Measurements from ENCODE around the gene C2orf92.

Gene C2orf92

DNA sequence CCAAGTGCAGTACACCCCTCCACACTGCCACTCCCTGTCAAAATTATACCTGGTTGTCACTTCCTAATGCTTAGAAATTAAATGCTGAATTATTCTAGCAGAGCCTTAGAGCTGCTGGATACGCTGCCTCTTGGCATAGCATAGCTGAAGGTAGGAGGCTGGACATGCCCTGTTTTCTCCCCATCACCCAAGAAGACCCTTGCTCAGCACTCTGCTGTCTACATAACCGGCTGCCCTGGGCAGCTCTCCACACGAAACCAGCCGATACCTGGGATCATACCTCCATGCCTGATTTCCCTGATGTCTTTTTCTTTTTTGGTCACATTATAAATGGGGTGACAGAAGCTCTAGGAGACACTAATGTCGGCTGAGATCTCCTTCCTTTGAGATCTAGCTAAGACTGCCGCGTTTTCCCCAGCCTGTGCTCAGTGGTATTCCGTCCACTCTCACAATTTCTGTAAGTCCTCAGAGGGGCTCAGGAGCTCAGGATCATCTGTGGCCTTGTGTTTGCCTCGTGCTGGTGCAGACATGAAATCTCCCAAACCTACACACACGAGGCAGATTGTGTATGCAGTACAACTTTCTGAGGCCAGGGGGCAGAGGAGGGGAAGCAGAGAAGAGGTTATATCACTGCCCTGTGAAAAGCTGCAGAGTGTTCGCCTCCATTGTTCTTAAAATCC lies 30.4 kb downstream of the C2orf92 start:
- no peak overlapping the region for H3K4me3 ChIP-seq (ENCODE audit: low read length)
- H3K27me3 ChIP-seq (ENCODE audit: control insufficient read depth, insufficient read depth, low read length) = peaks cover 4% of the 10 kb centered on the region
- H3K27ac ChIP-seq (ENCODE audit: low read length) = no peak overlapping the region
- no peaks in the 10 kb centered on the region for H3K9me3 ChIP-seq (ENCODE audit: control insufficient read depth, low read depth, low read length)
- peaks cover 3% of the 10 kb centered on the region for H3K4me1 ChIP-seq (ENCODE audit: control insufficient read depth, low read depth, low read length)
- H3K36me3 ChIP-seq (ENCODE audit: control insufficient read depth, low read depth, low read length) = no peaks in the 10 kb centered on the region
- no peak overlapping the region for H3K9ac ChIP-seq (ENCODE audit: low read length)

DNA sequence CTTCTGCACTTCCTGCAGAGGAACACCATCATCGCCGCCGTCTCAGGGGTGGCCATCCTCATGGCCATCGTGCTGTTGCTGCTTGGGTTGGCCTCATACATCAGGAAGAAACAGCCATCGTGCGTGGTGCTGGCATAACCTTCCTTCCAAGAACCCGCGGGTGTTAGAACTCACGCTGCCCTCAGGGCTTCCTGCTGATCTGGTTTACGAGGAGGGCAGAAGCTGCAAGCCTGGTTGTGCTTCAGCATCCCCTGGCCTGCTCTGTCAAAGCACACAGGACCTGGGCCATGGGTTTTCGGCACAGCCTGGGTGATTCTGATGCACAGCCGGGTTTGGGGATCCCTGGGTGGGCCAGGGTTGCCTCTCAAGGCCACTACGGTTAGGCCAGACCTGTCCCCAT lies 31.7 kb downstream of the C2orf92 start:
- Histone ChIP-seq H3K4me3 (ENCODE audit: low read length) (no peak overlapping the region), H3K9ac (ENCODE audit: low read length) (no peak overlapping the region), H3K27ac (ENCODE audit: low read length) (no peak overlapping the region), H3K4me1 (ENCODE audit: control insufficient read depth, low read depth, low read length) (peaks cover 3% of the 10 kb centered on the region), H3K27me3 (ENCODE audit: control insufficient read depth, insufficient read depth, low read length) (peaks cover 4% of the 10 kb centered on the region), H3K36me3 (ENCODE audit: control insufficient read depth, low read depth, low read length) (no peaks in the 10 kb centered on the region), H3K9me3 (ENCODE audit: control insufficient read depth, low read depth, low read length) (no peaks in the 10 kb centered on the region)

DNA sequence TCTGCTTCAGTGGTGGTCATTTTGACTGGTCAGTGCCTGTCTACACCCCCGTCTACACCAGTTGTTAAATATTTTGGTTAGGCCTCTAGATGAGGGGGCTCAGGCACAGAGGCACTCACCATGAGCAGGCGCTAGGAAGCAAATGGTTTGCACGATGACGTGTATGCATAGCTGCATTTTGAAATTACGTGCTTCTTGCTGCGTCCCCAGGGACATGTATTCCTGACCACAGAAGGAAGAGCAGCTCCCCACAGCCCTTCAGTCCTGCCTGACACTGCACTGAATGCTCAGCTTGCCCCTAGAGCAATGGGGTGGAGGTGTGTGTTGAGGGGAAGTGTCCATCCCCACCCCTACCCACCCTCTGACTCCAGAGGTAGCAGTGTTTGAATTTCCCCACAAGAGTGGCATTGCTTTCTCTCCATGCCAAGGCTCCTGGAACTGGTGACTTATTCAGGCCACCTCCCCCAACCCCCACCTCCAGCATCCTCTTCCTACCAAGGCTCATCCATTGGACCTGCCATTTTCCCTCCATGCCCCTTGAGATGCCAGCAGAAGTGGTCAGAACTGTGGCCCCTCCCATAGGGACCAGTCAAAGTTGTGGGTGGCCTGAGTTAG lies 32.4 kb downstream of the C2orf92 start:
- Histone ChIP-seq H3K27ac (ENCODE audit: low read length) (no peak overlapping the region), H3K9me3 (ENCODE audit: control insufficient read depth, low read depth, low read length) (no peaks in the 10 kb centered on the region), H3K36me3 (ENCODE audit: control insufficient read depth, low read depth, low read length) (no peaks in the 10 kb centered on the region), H3K4me1 (ENCODE audit: control insufficient read depth, low read depth, low read length) (peaks cover 3% of the 10 kb centered on the region), H3K27me3 (ENCODE audit: control insufficient read depth, insufficient read depth, low read length) (peaks cover 4% of the 10 kb centered on the region), H3K4me3 (ENCODE audit: low read length) (no peak overlapping the region), H3K9ac (ENCODE audit: low read length) (no peak overlapping the region)

DNA sequence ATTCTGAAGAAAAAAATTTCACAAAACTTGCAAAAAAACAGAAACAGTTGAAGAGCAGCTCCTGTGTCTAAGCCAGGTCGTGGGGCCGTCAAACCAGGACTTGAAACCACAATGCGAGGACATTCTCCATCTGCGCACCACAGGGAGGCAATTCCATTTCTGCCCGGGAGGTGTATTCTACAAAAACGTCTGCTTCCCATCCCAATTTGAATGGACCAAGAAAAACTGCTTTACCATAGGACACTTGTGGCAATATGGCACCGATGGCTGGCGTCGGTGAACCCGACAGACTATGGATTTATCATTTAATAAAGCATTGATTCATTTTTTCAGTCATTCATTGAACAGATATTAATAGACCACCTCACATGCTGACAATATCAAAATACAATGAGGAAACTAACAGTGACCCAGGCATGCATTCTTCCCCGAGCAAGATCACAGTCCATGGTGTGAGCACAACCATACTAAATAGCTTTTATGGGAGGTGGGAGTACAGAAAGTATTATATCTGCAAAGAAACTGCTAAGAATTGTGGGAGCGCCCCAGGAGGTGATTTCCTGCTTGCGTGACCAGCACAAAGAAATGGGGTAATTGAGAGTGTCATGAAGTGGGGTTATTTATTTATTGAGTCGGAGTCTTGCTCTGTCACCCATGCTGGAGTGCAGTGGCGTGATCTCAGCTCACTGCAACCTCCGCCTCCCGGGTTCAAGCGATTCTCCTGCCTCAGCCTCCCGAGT lies 33.4 kb downstream of the C2orf92 start:
- Histone ChIP-seq H3K9me3 (ENCODE audit: control insufficient read depth, low read depth, low read length) (no peaks in the 10 kb centered on the region), H3K36me3 (ENCODE audit: control insufficient read depth, low read depth, low read length) (no peaks in the 10 kb centered on the region), H3K9ac (ENCODE audit: low read length) (no peak overlapping the region), H3K4me1 (ENCODE audit: control insufficient read depth, low read depth, low read length) (peaks cover 3% of the 10 kb centered on the region), H3K4me3 (ENCODE audit: low read length) (no peak overlapping the region), H3K27ac (ENCODE audit: low read length) (no peak overlapping the region), H3K27me3 (ENCODE audit: control insufficient read depth, insufficient read depth, low read length) (peaks cover 4% of the 10 kb centered on the region)

DNA sequence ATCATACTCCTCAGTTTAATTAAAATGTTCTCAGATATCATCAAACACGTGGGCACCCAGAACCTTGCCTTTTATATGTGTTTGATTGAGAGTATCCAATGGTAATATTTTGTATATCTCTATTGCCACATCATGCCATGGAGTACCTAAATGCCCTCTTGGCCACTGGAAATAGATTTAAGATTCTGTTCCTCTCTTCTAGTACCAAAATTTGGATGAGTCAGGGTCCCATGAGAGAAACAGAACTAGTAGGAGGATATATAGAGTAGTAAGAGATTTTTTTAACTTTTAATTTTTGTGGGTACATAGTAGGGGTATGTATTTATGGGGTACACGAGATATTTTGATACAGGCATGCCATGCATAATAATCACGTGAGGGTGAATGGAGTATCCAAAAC lies 34.2 kb downstream of the C2orf92 start:
- Histone ChIP-seq H3K9ac (ENCODE audit: low read length) (no peak overlapping the region), H3K36me3 (ENCODE audit: control insufficient read depth, low read depth, low read length) (no peaks in the 10 kb centered on the region), H3K4me1 (ENCODE audit: control insufficient read depth, low read depth, low read length) (peaks cover 3% of the 10 kb centered on the region), H3K27me3 (ENCODE audit: control insufficient read depth, insufficient read depth, low read length) (peaks cover 4% of the 10 kb centered on the region), H3K27ac (ENCODE audit: low read length) (no peak overlapping the region), H3K9me3 (ENCODE audit: control insufficient read depth, low read depth, low read length) (no peaks in the 10 kb centered on the region), H3K4me3 (ENCODE audit: low read length) (no peak overlapping the region)

DNA sequence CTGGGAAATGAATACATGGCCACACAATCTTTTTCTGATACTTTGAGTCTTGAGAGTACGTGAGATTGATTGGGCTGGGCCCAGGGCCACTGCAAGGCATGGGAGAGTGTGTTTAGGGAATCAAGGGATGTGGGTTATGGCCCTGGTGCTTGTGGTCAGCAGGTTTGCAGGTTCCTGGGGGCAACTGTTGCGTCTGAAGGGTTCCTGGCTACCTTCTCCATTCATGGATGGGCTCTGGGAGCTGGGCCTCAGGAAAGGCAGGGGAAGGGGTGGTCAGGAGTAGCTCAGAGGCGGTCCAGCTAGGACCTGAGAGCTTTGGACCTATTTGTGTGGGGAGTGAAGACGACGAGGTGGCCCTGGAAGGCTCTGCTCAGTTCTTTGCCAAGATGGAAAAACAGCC lies 35.5 kb downstream of the C2orf92 start:
- H3K9me3 ChIP-seq (ENCODE audit: control insufficient read depth, low read depth, low read length) = no peaks in the 10 kb centered on the region
- no peak overlapping the region for H3K27ac ChIP-seq (ENCODE audit: low read length)
- peaks cover 3% of the 10 kb centered on the region for H3K4me1 ChIP-seq (ENCODE audit: control insufficient read depth, low read depth, low read length)
- no peaks in the 10 kb centered on the region for H3K36me3 ChIP-seq (ENCODE audit: control insufficient read depth, low read depth, low read length)
- no peak overlapping the region for H3K4me3 ChIP-seq (ENCODE audit: low read length)
- H3K9ac ChIP-seq (ENCODE audit: low read length) = no peak overlapping the region
- peaks cover under 1% of the 10 kb centered on the region for H3K27me3 ChIP-seq (ENCODE audit: control insufficient read depth, insufficient read depth, low read length)

DNA sequence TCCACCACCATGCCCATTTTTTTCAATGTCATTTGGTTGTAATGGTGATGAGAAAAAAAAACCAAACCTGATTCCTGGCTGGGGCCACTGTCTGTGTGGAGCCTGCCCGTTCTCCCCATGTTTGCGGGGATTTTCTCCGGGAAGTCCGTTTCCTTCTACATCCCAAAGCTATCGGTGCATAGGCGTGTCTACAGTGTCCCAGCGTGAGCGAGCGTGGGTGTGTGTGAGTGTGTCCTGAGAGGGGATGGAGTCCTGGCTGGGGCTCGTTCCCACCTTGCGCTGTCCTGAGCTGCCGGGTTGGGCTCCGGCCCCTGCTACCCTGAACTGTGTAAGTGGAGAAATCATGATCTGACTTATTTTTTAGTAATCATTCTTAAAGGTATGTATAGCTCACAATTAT lies 36.6 kb downstream of the C2orf92 start:
- Histone ChIP-seq H3K36me3 (ENCODE audit: control insufficient read depth, low read depth, low read length) (no peaks in the 10 kb centered on the region), H3K9me3 (ENCODE audit: control insufficient read depth, low read depth, low read length) (no peaks in the 10 kb centered on the region), H3K9ac (ENCODE audit: low read length) (no peak overlapping the region), H3K4me3 (ENCODE audit: low read length) (no peak overlapping the region), H3K27me3 (ENCODE audit: control insufficient read depth, insufficient read depth, low read length) (no peaks in the 10 kb centered on the region), H3K4me1 (ENCODE audit: control insufficient read depth, low read depth, low read length) (no peaks in the 10 kb centered on the region), H3K27ac (ENCODE audit: low read length) (no peak overlapping the region)

DNA sequence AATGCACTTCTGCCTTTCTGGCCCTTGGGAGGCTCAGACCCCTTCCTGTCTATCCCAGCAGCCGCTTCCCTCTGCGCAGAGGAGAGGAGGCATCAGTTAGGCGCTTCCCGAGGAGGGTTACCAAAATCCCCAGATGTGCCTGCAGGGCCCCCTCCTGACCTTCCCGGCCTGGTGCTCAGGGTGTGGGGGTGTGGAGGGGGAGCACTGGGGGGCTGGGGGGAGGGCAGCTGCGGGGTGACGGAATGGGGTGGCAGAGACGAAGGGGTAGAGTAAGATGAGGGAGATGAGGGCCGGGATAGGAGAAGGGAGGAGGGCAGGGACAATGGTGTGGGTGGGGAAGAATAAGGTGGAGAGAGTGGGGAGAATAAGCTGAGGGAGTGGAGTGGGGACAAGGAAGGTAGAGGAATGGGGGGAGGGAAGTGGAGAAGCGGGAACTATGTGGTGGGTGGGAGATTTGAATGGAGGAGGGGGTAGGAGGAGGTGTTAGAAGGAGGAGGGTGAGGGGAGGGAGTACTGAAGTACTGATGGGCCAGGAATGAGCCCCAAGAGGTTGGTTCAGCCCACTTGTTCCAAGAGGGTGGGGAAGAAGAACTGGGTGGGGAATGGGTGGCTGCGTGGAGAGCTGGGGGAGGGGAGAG lies 37.3 kb downstream of the C2orf92 start:
- H3K9ac ChIP-seq (ENCODE audit: low read length) = no peak overlapping the region
- H3K4me1 ChIP-seq (ENCODE audit: control insufficient read depth, low read depth, low read length) = no peaks in the 10 kb centered on the region
- H3K9me3 ChIP-seq (ENCODE audit: control insufficient read depth, low read depth, low read length) = no peaks in the 10 kb centered on the region
- H3K36me3 ChIP-seq (ENCODE audit: control insufficient read depth, low read depth, low read length) = no peaks in the 10 kb centered on the region
- no peaks in the 10 kb centered on the region for H3K27me3 ChIP-seq (ENCODE audit: control insufficient read depth, insufficient read depth, low read length)
- no peak overlapping the region for H3K27ac ChIP-seq (ENCODE audit: low read length)
- no peak overlapping the region for H3K4me3 ChIP-seq (ENCODE audit: low read length)

DNA sequence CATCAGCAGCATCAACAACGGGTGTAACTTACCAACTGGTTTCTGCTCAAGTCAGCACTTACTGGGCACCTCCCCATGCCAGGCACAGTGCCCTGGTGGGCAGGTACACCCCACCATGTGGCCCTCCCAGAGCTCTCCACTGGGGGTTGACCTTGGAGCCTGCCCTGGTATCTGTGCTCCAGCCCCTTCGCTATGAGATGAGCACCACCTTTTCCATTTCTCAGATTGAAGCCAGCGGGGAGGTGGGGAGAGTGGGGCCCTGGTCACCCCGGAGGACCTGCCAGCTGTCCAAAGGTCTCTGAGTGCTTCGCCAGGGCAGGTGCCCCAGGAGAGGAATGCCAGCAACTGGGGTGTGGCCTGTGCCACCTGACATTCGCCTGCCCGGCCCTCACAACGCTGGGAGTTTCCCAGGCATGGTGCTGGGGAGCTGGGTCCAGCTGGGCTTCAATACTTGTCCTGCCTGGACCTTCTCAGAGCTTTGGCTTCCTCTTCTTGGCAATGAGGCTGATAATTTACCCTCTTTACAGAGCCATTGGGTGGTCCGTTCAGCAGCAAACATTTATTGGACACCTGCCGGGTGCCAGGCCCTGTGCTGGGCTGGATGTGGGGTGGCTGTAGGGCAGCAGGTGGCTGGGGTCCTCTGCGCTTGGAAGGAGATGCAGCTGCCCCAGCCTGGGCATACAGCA lies 38.0 kb downstream of the C2orf92 start:
- H3K36me3 ChIP-seq (ENCODE audit: control insufficient read depth, low read depth, low read length) = no peaks in the 10 kb centered on the region
- no peaks in the 10 kb centered on the region for H3K27me3 ChIP-seq (ENCODE audit: control insufficient read depth, insufficient read depth, low read length)
- no peak overlapping the region for H3K9ac ChIP-seq (ENCODE audit: low read length)
- no peak overlapping the region for H3K27ac ChIP-seq (ENCODE audit: low read length)
- no peaks in the 10 kb centered on the region for H3K9me3 ChIP-seq (ENCODE audit: control insufficient read depth, low read depth, low read length)
- no peaks in the 10 kb centered on the region for H3K4me1 ChIP-seq (ENCODE audit: control insufficient read depth, low read depth, low read length)
- no peak overlapping the region for H3K4me3 ChIP-seq (ENCODE audit: low read length)

DNA sequence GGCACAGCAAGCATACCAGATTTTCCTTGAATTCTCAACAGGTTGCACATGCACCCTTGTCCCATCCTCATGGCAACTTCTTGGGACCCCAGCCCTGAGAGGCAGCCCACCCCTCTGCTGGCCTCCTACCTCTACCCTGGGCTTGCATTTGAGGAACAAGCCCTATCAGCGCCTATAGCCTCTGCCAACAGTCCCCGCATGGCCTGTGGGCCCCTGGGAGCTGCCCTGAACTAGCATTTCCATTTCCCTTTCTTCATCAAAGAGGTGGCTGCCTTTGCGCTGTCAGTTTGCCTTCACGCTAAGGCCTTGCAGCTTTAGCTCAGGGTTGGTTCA lies 38.5 kb downstream of the C2orf92 start:
- H3K9me3 ChIP-seq (ENCODE audit: control insufficient read depth, low read depth, low read length) = no peaks in the 10 kb centered on the region
- no peak overlapping the region for H3K4me3 ChIP-seq (ENCODE audit: low read length)
- H3K27ac ChIP-seq (ENCODE audit: low read length) = no peak overlapping the region
- H3K9ac ChIP-seq (ENCODE audit: low read length) = no peak overlapping the region
- no peaks in the 10 kb centered on the region for H3K4me1 ChIP-seq (ENCODE audit: control insufficient read depth, low read depth, low read length)
- H3K27me3 ChIP-seq (ENCODE audit: control insufficient read depth, insufficient read depth, low read length) = no peaks in the 10 kb centered on the region
- H3K36me3 ChIP-seq (ENCODE audit: control insufficient read depth, low read depth, low read length) = no peaks in the 10 kb centered on the region

DNA sequence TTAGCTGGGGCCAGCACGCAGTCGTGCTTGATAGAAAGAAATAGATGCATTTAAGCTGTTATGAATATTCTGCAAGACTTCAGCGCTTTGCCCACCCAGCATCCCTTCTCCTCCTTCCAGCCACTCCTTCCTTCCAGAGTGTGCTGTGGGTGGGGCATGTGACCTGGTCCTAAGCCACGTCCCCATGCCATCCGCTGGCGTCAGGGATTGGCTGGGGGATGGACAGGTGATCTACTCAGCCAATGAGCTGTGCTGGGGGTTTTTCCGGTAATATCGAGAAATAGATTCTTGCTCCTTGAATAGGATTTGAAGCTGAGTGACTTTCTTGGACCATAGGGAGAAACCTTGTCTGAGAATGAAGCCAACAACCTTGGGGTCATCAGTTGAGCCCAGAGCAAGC lies 39.1 kb downstream of the C2orf92 start:
- Histone ChIP-seq H3K9me3 (ENCODE audit: control insufficient read depth, low read depth, low read length) (no peaks in the 10 kb centered on the region), H3K27ac (ENCODE audit: low read length) (no peak overlapping the region), H3K4me3 (ENCODE audit: low read length) (no peak overlapping the region), H3K36me3 (ENCODE audit: control insufficient read depth, low read depth, low read length) (no peaks in the 10 kb centered on the region), H3K27me3 (ENCODE audit: control insufficient read depth, insufficient read depth, low read length) (no peaks in the 10 kb centered on the region), H3K9ac (ENCODE audit: low read length) (no peak overlapping the region), H3K4me1 (ENCODE audit: control insufficient read depth, low read depth, low read length) (no peaks in the 10 kb centered on the region)

Data from iPS-18a (cell line).